ENCODE results near the gene MTHFSD. TPM values are rescaled to one million over a fixed set of nuclear protein-coding genes. Genes with fewer than 3 reads are reported as not detected.

Gene MTHFSD
- total RNA-seq, 2 donors from 2014 or later = 7.8 to 8.3 TPM

DNA sequence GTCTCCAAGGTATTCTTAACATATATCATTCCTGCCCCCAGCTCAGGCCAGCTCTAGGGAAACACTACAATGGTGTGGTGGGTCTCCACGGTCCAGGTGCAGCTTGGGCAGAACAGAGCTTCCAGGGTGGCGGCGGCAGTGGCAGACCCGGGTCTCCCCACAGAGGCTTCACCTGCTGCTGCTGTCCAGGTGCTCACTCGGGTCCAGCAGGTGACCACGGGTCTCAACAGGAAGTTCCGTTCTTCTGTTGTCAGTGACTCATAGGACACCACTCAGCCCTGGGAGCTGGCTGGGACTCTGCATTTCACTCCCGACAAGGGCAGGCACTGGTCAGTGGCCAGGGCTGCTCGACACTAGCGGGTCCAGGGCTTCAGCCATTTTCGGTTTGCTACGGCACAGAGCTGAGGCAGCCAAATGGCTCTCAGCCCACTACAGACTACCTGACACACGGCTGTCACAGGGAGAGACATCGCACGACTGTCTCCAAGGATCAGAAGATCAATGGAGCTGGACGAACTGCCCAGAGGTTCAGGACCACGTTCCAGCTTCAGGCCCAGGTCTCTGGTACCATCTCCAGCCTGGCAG lies 16.7 kb downstream of the MTHFSD start:
- DNase-seq (ENCODE audit: low spot score) = no peak
- TF ChIP-seq, protein P1, sequence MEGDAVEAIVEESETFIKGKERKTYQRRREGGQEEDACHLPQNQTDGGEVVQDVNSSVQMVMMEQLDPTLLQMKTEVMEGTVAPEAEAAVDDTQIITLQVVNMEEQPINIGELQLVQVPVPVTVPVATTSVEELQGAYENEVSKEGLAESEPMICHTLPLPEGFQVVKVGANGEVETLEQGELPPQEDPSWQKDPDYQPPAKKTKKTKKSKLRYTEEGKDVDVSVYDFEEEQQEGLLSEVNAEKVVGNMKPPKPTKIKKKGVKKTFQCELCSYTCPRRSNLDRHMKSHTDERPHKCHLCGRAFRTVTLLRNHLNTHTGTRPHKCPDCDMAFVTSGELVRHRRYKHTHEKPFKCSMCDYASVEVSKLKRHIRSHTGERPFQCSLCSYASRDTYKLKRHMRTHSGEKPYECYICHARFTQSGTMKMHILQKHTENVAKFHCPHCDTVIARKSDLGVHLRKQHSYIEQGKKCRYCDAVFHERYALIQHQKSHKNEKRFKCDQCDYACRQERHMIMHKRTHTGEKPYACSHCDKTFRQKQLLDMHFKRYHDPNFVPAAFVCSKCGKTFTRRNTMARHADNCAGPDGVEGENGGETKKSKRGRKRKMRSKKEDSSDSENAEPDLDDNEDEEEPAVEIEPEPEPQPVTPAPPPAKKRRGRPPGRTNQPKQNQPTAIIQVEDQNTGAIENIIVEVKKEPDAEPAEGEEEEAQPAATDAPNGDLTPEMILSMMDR (IDR thresholded peaks at IDR 0.05) = no peak
- peaks cover 52% of the 10 kb centered on the region for H3K36me3 ChIP-seq
- H3K4me3 ChIP-seq = no peak overlapping the region
- no peaks in the 10 kb centered on the region for H3K9me3 ChIP-seq
- H3K27ac ChIP-seq = no peak overlapping the region
- no peaks in the 10 kb centered on the region for H3K27me3 ChIP-seq
- no peaks in the 10 kb centered on the region for H3K4me1 ChIP-seq

DNA sequence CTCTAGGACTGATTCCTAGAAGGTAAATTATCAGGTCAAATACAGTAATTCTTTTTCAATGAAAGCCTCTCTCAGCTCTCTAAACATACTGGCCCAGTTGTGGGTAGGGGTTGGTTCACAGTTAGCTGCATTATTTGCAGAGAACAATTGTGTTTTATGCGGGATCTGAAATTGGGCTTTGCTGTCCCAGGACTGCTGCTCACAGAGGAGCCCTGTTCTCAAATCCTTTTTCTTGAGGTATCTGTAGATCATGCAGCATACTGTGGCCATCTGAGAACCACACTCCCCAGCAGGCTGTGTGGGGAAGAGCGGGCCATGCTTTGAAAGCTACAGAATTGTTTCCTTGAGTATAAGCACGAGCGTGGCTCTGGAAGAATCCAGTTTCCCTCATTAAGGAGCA lies 17.5 kb downstream of the MTHFSD start:
- Histone ChIP-seq H3K4me3 (no peak overlapping the region), H3K27ac (no peak overlapping the region), H3K27me3 (no peaks in the 10 kb centered on the region), H3K36me3 (peaks cover 52% of the 10 kb centered on the region), H3K4me1 (no peaks in the 10 kb centered on the region), H3K9me3 (no peaks in the 10 kb centered on the region)
- DNase-seq (ENCODE audit: low spot score) = no peak
- TF ChIP-seq, protein P1 (IDR thresholded peaks at IDR 0.05) = no peak

DNA sequence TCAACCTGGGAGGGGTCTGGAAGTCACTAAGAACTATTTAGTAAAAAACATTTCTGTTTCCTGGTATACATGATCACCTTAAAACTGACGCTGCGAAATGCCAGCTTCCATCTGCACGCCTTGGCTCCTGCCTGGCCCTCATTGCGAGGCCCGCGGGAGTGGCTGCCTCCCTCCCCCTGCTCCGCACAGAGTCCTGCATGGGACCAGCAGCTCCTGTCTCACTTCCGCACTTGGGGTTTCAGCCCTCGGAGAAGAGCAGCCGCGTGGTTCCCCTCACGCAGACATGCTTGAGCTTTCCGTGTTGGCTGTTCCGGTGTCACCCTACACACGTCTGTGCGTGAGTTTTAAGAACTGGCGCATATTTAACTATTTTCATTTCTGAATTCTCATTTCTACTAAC lies 18.4 kb downstream of the MTHFSD start:
- Histone ChIP-seq H3K27me3 (no peaks in the 10 kb centered on the region), H3K4me1 (peaks cover 0 to under 1% of the 10 kb centered on the region in 2 donors), H3K36me3 (peaks cover 44% of the 10 kb centered on the region), H3K27ac (no peak overlapping the region), H3K9me3 (no peaks in the 10 kb centered on the region), H3K4me3 (no peak overlapping the region)
- TF ChIP-seq, protein P1 (IDR thresholded peaks at IDR 0.05) = no peak
- no peak for DNase-seq (ENCODE audit: low spot score)

DNA sequence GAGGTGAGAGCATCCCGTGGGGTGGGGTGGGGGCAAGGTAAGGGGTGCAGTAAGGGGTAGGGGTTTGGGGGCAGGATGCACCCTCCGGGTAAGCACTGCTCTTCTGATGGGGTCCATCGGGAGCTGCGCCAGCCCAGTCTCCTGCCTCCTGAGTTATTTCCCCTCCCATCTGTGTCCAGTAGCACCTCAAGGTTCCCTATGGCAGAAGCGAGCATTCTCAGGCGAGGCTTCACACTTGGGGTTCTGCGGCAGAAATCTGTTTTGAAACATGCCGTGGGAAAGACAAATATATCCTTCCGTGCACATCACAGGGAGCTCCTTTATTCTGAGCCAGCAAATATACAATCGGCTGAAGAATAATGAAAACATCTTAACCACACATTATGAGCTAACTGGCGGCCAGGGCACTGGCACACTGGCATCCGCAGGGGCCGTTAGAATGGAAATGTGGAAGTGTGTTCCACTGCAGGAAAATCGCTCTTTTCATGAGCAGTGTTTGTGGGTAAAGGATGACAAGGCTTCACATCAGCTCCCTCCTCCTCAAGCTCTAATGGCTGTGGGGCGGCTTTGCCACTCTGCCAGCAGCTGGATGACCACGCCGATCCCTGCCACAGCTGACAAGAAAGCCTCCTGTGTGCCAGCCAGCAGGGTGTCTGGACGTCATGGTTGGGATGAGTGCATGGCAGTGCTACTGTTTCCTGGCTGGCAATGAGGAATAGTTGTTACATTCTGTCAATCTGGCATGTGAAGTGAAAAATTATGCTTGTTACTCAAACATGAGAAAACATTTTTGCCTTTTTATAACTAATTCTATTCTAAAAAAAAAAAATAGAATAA lies 20.0 kb downstream of the MTHFSD start:
- Histone ChIP-seq H3K4me3 (no peak overlapping the region), H3K9me3 (no peaks in the 10 kb centered on the region), H3K36me3 (peaks cover 29% of the 10 kb centered on the region), H3K4me1 (peaks cover 0 to 5% of the 10 kb centered on the region in 2 donors), H3K27ac (no peak overlapping the region), H3K27me3 (no peaks in the 10 kb centered on the region)
- TF ChIP-seq, protein P1 (IDR thresholded peaks at IDR 0.05) = no peak
- DNase-seq (ENCODE audit: low spot score) = no peak

DNA sequence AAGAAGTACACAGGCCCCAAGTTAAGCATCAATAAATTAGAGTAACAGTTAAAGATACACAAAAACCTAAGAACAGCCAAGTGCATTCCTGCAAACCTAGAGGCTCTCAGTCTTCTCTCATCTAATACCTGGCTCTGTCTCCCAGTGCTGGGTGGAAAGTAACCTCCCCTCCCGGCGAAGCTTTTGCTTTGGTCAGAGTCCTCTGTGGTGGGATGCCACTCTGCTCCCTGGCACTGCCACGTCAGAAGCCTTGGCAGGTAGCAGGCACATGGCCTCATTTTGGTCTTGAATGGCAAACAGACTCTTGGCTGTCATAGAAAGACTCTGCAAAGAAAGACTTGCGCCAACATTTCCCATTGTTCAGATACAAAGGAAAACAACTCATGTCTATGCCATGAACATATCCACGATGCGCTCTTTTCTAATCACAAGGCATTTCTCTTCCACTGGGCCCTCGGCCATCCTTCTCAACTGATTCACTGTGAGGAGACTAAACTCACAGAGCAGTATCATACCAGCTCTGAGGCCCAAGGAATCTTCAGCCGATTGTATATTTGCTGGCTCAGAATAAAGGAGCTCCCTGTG lies 21.2 kb downstream of the MTHFSD start:
- DNase-seq (ENCODE audit: low spot score) = no peak
- no peak overlapping the region for H3K27ac ChIP-seq
- peaks cover 18% of the 10 kb centered on the region for H3K36me3 ChIP-seq
- TF ChIP-seq, protein P1 (IDR thresholded peaks at IDR 0.05) = no peak
- peaks cover 0 to 5% of the 10 kb centered on the region in 2 donors for H3K4me1 ChIP-seq
- H3K27me3 ChIP-seq = no peaks in the 10 kb centered on the region
- H3K9me3 ChIP-seq = no peaks in the 10 kb centered on the region
- H3K4me3 ChIP-seq = no peak overlapping the region
